IMR-90 (cell line): ENCODE data around the gene PSAPL1. TPM values are rescaled to one million over a fixed set of nuclear protein-coding genes. Genes with fewer than 3 reads are reported as not detected.
A peak's percentile ranks its signal among the peaks of the same experiment; 100 is the strongest.

ENCODE experiments used
- ATAC-seq: fragments of 200-7000 bp; cut with Tn5 transposase; 2 replicates; pipeline ENCODE4 v1.9.1; 2020; ENCODE audit warnings: low read depth, mild to moderate bottlenecking, moderate library complexity
- BruUV-seq: library from RNA; stranded (reverse); fragments of 400-500 nt; replicated peaks from 2 replicates; lab custom pipeline; 2021; lab: Mats Ljungman, UMichigan
- CTCF ChIA-PET: fragments of 300-600 bp; formaldehyde crosslinking; extraction: SDS; loops from one replicate; lab custom pipeline; 2021; ENCODE audit warnings: antibody characterized with exemption; lab: Yijun Ruan, JAX
- POLR2A ChIA-PET: fragments of 300-600 bp; sonication (Branson Sonifier 250); formaldehyde crosslinking; loops from one replicate; lab custom pipeline; 2022; ENCODE audit warnings: antibody characterized with exemption; ENCODE audit not compliant: unreplicated experiment; lab: Charles Lee
- DNase-seq: peaks from one replicate; pipeline ENCODE4 v3.0.0; 2013
- H2AFZ ChIP-seq: replicated peaks from 2 replicates; pipeline ENCODE3; 2013; ENCODE audit warnings: low read length, mild to moderate bottlenecking; ENCODE audit not compliant: poor library complexity
- H2AK5ac ChIP-seq: 2 replicates; pipeline ENCODE4 v1.6.1; 2013; ENCODE audit warnings: low read depth, low read length, inconsistent platforms
- H2AK9ac ChIP-seq: replicated peaks from 2 replicates; pipeline ENCODE3; 2013; ENCODE audit warnings: mild to moderate bottlenecking, low read depth, low read length, moderate library complexity; ENCODE audit not compliant: poor library complexity
- H2BK120ac ChIP-seq: 2 replicates; pipeline ENCODE4 v1.6.1; 2013; ENCODE audit warnings: low read depth, low read length, inconsistent platforms
- H2BK15ac ChIP-seq: 3 replicates; pipeline ENCODE4 v1.6.1; 2013; ENCODE audit warnings: low read depth, low read length, inconsistent platforms
- H2BK20ac ChIP-seq: 2 replicates; pipeline ENCODE4 v1.6.1; 2013; ENCODE audit warnings: low read depth, mild to moderate bottlenecking, inconsistent platforms, low read length, moderate library complexity
- H2BK5ac ChIP-seq: 2 replicates; pipeline ENCODE4 v1.6.1; 2013; ENCODE audit warnings: mild to moderate bottlenecking, low read depth, low read length, inconsistent platforms; ENCODE audit not compliant: poor library complexity, severe bottlenecking
- H3K14ac ChIP-seq: replicated peaks from 2 replicates; pipeline ENCODE4 v1.6.1; 2013; ENCODE audit warnings: low read depth, low read length, inconsistent platforms
- H3K18ac ChIP-seq: 2 replicates; pipeline ENCODE4 v1.6.1; 2013; ENCODE audit warnings: low read depth, low read length, control low read depth
- H3K23ac ChIP-seq: 2 replicates; pipeline ENCODE4 v1.6.1; 2013; ENCODE audit warnings: low read depth, low read length, inconsistent platforms
- H3K27ac ChIP-seq: 2 replicates; pipeline ENCODE4 v1.5.1; 2013; ENCODE audit warnings: mild to moderate bottlenecking, control low read depth, low read length; ENCODE audit not compliant: insufficient read depth
- H3K27me3 ChIP-seq: 2 replicates; pipeline ENCODE4 v1.6.1; 2013; ENCODE audit warnings: low read length; ENCODE audit not compliant: control insufficient read depth, insufficient read depth
- H3K36me3 ChIP-seq: 2 replicates; pipeline ENCODE4 v1.6.1; 2013; ENCODE audit warnings: low read length, mixed read lengths; ENCODE audit not compliant: control insufficient read depth, insufficient read depth
- H3K4ac ChIP-seq: 2 replicates; pipeline ENCODE4 v1.6.1; 2013; ENCODE audit warnings: low read depth, low read length, inconsistent platforms
- H3K4me1 ChIP-seq: 2 replicates; pipeline ENCODE4 v1.6.1; 2013; ENCODE audit warnings: low read length, mixed read lengths; ENCODE audit not compliant: control insufficient read depth, insufficient read depth
- H3K4me2 ChIP-seq: 2 replicates; pipeline ENCODE4 v1.6.1; 2013; ENCODE audit warnings: low read depth, mild to moderate bottlenecking, control low read depth, low read length, moderate library complexity
- H3K4me3 ChIP-seq: 2 replicates; pipeline ENCODE4 v1.5.1; 2013; ENCODE audit warnings: low read depth, mild to moderate bottlenecking, control low read depth, low read length, moderate library complexity; ENCODE audit not compliant: insufficient read depth
- H3K56ac ChIP-seq: 2 replicates; pipeline ENCODE4 v1.6.1; 2013; ENCODE audit warnings: low read length, inconsistent platforms; ENCODE audit not compliant: insufficient read depth; ENCODE audit errors: extremely low read depth
- H3K79me1 ChIP-seq, 2 experiments: 2 replicates each; pipeline ENCODE4 v1.6.1; 2013; ENCODE audit warnings: low read length in 2 of 2, inconsistent platforms in 1 of 2, low read depth in 1 of 2
- H3K9ac ChIP-seq: 2 replicates; pipeline ENCODE4 v1.6.1; 2013; ENCODE audit warnings: low read depth, low read length, control low read depth
- H3K9me1 ChIP-seq: 2 replicates; pipeline ENCODE4 v1.6.1; 2013; ENCODE audit warnings: low read length, inconsistent platforms; ENCODE audit not compliant: insufficient read depth
- H3K9me3 ChIP-seq: 2 replicates; pipeline ENCODE4 v1.6.1; 2013; ENCODE audit warnings: low read length; ENCODE audit not compliant: control insufficient read depth, insufficient read depth
- H4K20me1 ChIP-seq: 2 replicates; pipeline ENCODE4 v1.6.1; 2013; ENCODE audit warnings: low read length, inconsistent platforms; ENCODE audit not compliant: insufficient read depth
- H4K5ac ChIP-seq: 2 replicates; pipeline ENCODE4 v1.6.1; 2013; ENCODE audit warnings: mild to moderate bottlenecking, low read depth, low read length, control low read depth
- H4K8ac ChIP-seq, 2 experiments: 2 replicates each; pipeline ENCODE4 v1.6.1; 2013; ENCODE audit warnings: low read depth in 2 of 2, low read length in 2 of 2, control low read depth in 1 of 2, inconsistent platforms in 1 of 2
- H4K91ac ChIP-seq: 2 replicates; pipeline ENCODE4 v1.6.1; 2013; ENCODE audit warnings: low read depth, low read length, inconsistent platforms; ENCODE audit not compliant: insufficient read depth
- CEBPB ChIP-seq: IDR thresholded peaks from 2 replicates; pipeline ENCODE4 v1.6.1; 2012; ENCODE audit warnings: low read depth, low read length, improper control_type of control experiment
- CHD1 ChIP-seq: IDR thresholded peaks from 2 replicates; pipeline ENCODE4 v1.6.1; 2012; ENCODE audit warnings: low read depth, low read length, improper control_type of control experiment
- FOS ChIP-seq: fragments of 150-350 bp; IDR thresholded peaks from 2 replicates; pipeline ENCODE4 v1.6.1; 2016; ENCODE audit warnings: low read depth, low read length
- MAFK ChIP-seq: IDR thresholded peaks from 2 replicates; pipeline ENCODE4 v1.6.1; 2012; ENCODE audit warnings: low read depth, low read length, improper control_type of control experiment
- MXI1 ChIP-seq: IDR thresholded peaks from 2 replicates; pipeline ENCODE4 v1.6.1; 2012; ENCODE audit warnings: low read depth, mild to moderate bottlenecking, low read length, moderate library complexity, borderline replicate concordance
- POLR2A ChIP-seq: IDR thresholded peaks from 2 replicates; pipeline ENCODE4 v1.6.1; 2012; ENCODE audit warnings: mild to moderate bottlenecking, low read depth, low read length
- RCOR1 ChIP-seq: IDR thresholded peaks from 2 replicates; pipeline ENCODE4 v1.6.1; 2012; ENCODE audit warnings: mild to moderate bottlenecking, low read length, improper control_type of control experiment; ENCODE audit not compliant: insufficient replicate concordance
- RFX5 ChIP-seq: IDR thresholded peaks from 2 replicates; pipeline ENCODE4 v1.8.0; 2012; ENCODE audit warnings: low read depth, mild to moderate bottlenecking, low read length, moderate library complexity
- WGBS, 2 experiments: methylation state at CpG; one replicate each; pipeline versions ENCODE4 v1.1.5 to v1.1.7; 2013; ENCODE audit warnings: missing lambda C conversion rate in 2 of 2; ENCODE audit not compliant: insufficient read length in 1 of 2; ENCODE audit errors: extremely low coverage in 2 of 2; 5-methylcytosine and 5-hydroxymethylcytosine counted together
- dilution Hi-C: fragments of 300-500 bp; cut with HindIII; formaldehyde crosslinking; loops from one replicate; pipeline ENCODE4 v1.14.3; 2018; ENCODE audit warnings: low sequenced_read_pairs; ENCODE audit not compliant: unreplicated experiment
- in situ Hi-C: fragments of 300-500 bp; cut with MboI; formaldehyde crosslinking; loops from 3 replicates; pipeline ENCODE4 v1.14.3; 2019; ENCODE audit warnings: low sequenced_read_pairs, inconsistent platforms, mixed read lengths
- intact Hi-C: fragments of 100-400 bp; cut with micrococcal nuclease; formaldehyde crosslinking; loops from 2 replicates; pipeline ENCODE4 v1.10.0; 2022
- polyA plus RNA-seq, 3 experiments: library from polyadenylated mRNA; depleted of rRNA; stranded (reverse); fragments of >200 nt; gene quantifications; 2 replicates each; pipeline ENCODE4 v1.2.3, GENCODE V29; 2012; ENCODE audit warnings: low replicate concordance in 1 of 3
- total RNA-seq: library from RNA; depleted of rRNA; stranded (reverse); fragments of >200 nt; gene quantifications from 2 replicates; pipeline ENCODE4 v1.2.3, GENCODE V29; 2012
- TF ChIP-seq, protein P1 (sequence below): fragments of 150-350 bp; IDR thresholded peaks from 2 replicates; pipeline ENCODE4 v1.6.1; 2016; ENCODE audit warnings: low read depth, mild to moderate bottlenecking, low read length, moderate library complexity, borderline replicate concordance

PSAPL1 gene
- total and polyA plus RNA-seq, 2 of the 4 experiments (the other 2 are of a cell fraction): not detected

DNA sequence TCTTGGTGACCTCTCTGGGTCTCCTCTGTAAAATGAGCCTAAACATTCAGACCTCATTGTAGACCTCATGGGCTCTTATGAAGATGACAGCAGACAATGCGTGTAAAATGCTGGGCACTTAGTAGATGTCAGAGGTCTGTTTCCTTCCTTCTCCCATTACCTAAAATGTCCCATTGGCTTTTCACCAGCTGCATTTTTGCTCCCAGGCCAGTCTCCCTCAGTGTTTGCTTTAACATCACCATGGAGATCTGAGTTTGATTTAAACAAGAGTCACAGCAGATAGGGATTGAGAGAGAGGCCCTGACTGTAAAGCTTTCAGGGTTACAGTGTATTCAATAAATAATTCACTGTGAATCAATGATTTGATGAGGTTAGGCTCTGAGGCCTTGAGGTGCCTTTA lies 24.3 kb downstream of the PSAPL1 start:
- H3K14ac ChIP-seq: no peak overlapping the region
- H3K79me1 ChIP-seq: no peaks in the 10 kb centered on the region
- no peak overlapping the region for H4K91ac ChIP-seq
- in situ Hi-C loops (no loop called here), dilution Hi-C loops (no loop called here), intact Hi-C loops (no loop called here)
- no peaks in the 10 kb centered on the region for H3K36me3 ChIP-seq
- ATAC-seq (no peak), DNase-seq (peak; percentile 2)
- no peak overlapping the region for H3K56ac ChIP-seq
- no peak overlapping the region for H3K4ac ChIP-seq
- no peak overlapping the region for H2AFZ ChIP-seq
- H3K27me3 ChIP-seq: peaks cover 23% of the 10 kb centered on the region
- no peak overlapping the region for H3K23ac ChIP-seq
- no peak overlapping the region for H2BK5ac ChIP-seq
- no peak overlapping the region for H4K8ac ChIP-seq
- no peak overlapping the region for H3K4me2 ChIP-seq
- ChIA-PET CTCF (no interaction called here), POLR2A (no interaction called here)
- H2AK9ac ChIP-seq: no peak overlapping the region
- no peak overlapping the region for H3K4me3 ChIP-seq
- H2AK5ac ChIP-seq: no peak overlapping the region
- H4K5ac ChIP-seq: no peak overlapping the region
- no peak overlapping the region for H2BK120ac ChIP-seq
- H3K27ac ChIP-seq: no peak overlapping the region
- no peaks in the 10 kb centered on the region for H4K20me1 ChIP-seq
- no peak overlapping the region for H3K9ac ChIP-seq
- H3K18ac ChIP-seq: no peak overlapping the region
- peaks cover 9% of the 10 kb centered on the region for H3K9me3 ChIP-seq
- no peaks in the 10 kb centered on the region for H3K9me1 ChIP-seq
- no TSS peak for BruUV-seq
- TF ChIP-seq MXI1 (no peak), CHD1 (no peak), FOS (no peak), MAFK (no peak), RFX5 (no peak), POLR2A (no peak), CEBPB (no peak), RCOR1 (no peak)
- TF ChIP-seq, protein P1, sequence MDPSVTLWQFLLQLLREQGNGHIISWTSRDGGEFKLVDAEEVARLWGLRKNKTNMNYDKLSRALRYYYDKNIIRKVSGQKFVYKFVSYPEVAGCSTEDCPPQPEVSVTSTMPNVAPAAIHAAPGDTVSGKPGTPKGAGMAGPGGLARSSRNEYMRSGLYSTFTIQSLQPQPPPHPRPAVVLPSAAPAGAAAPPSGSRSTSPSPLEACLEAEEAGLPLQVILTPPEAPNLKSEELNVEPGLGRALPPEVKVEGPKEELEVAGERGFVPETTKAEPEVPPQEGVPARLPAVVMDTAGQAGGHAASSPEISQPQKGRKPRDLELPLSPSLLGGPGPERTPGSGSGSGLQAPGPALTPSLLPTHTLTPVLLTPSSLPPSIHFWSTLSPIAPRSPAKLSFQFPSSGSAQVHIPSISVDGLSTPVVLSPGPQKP: no peak
- no CpG with 5 or more reads among the region's 1 CpG for WGBS, 2 experiments
- H2BK15ac ChIP-seq: no peak overlapping the region
- H2BK20ac ChIP-seq: no peak overlapping the region
- no peaks in the 10 kb centered on the region for H3K4me1 ChIP-seq
